K562 (cell line): ENCODE results near the gene HSD3B7. TPM values are rescaled to one million over a fixed set of nuclear protein-coding genes. Genes with fewer than 3 reads are reported as not detected.
A peak's percentile ranks its signal among the peaks of the same experiment; 100 is the strongest.

Experiments
- ATF1 ChIP-seq, 2 experiments: fragments of 450-650 bp in 1 of 2; IDR thresholded peaks; 2 replicates each; pipeline ENCODE4 v1.6.1; 2016; ENCODE audit warnings: missing compliant biosample characterization in 1 of 2, missing genetic modification characterization in 1 of 2
- CEBPG ChIP-seq, 3 experiments: fragments of 200-800 bp in 1 of 3; sonication (Bioruptor generic) in 1 of 3; sonication (generic) in 1 of 3; formaldehyde crosslinking in 1 of 3; IDR thresholded peaks in 2 of 3; conservative IDR thresholded peaks in 1 of 3; 2 replicates each; pipeline versions ENCODE4 v1.6.1 to v1.8.0; 2016 to 2022; ENCODE audit warnings: missing compliant biosample characterization in 2 of 3, missing genetic modification characterization in 2 of 3, mild to moderate bottlenecking in 1 of 3, missing genetic modification reagents in 1 of 3
- CHCHD3 ChIP-seq: fragments of 250-450 bp; sonication (Bioruptor Pico); IDR thresholded peaks from 2 replicates; pipeline ENCODE4 v2.1.2; 2022; ENCODE audit warnings: mild to moderate bottlenecking
- DACH1 ChIP-seq: fragments of 450-650 bp; IDR thresholded peaks from 2 replicates; pipeline ENCODE4 v1.6.1; 2018; ENCODE audit not compliant: partially characterized antibody
- HCFC1 ChIP-seq: IDR thresholded peaks from 2 replicates; pipeline ENCODE4 v1.6.1; 2012; ENCODE audit warnings: low read depth, low read length, improper control_type of control experiment
- HDAC2 ChIP-seq: fragments of 450-650 bp; IDR thresholded peaks from 2 replicates; pipeline ENCODE4 v1.6.1; 2016; ENCODE audit warnings: mild to moderate bottlenecking
- HIVEP1 ChIP-seq: fragments of 250-450 bp; sonication (Bioruptor Pico); IDR thresholded peaks from 2 replicates; pipeline ENCODE4 v1.4.0; 2020; ENCODE audit warnings: mild to moderate bottlenecking
- HNRNPUL1 ChIP-seq: fragments of 200-400 bp; formaldehyde crosslinking; IDR thresholded peaks from 2 replicates; pipeline ENCODE4 v1.6.1; 2017; ENCODE audit warnings: low read length
- HSF4 ChIP-seq: fragments of 250-450 bp; sonication (Bioruptor Pico); IDR thresholded peaks from 2 replicates; pipeline ENCODE4 v2.1.2; 2022; ENCODE audit warnings: mild to moderate bottlenecking, moderate library complexity, borderline replicate concordance
- IFI16 ChIP-seq: fragments of 250-450 bp; sonication (Bioruptor Pico); IDR thresholded peaks from 2 replicates; pipeline ENCODE4 v2.1.2; 2022; ENCODE audit warnings: mild to moderate bottlenecking, inconsistent platforms
- LCOR ChIP-seq: sonication (generic); formaldehyde crosslinking; IDR thresholded peaks from 2 replicates; pipeline ENCODE4 v1.8.0; 2022; ENCODE audit warnings: mild to moderate bottlenecking, missing genetic modification reagents
- POLR3G ChIP-seq: IDR thresholded peaks from 2 replicates; pipeline ENCODE4 v1.6.1; 2011; ENCODE audit not compliant: insufficient read length, insufficient replicate concordance; ENCODE audit errors: extremely low read depth
- RBBP5 ChIP-seq: fragments of 200-600 bp; sonication (generic); IDR thresholded peaks from 2 replicates; pipeline ENCODE4 v1.6.1; 2012; ENCODE audit warnings: borderline replicate concordance, mild to moderate bottlenecking, low read length, control low read depth, inconsistent platforms; ENCODE audit not compliant: insufficient read depth, poor library complexity, severe bottlenecking
- RBM22 ChIP-seq: fragments of 200-400 bp; formaldehyde crosslinking; IDR thresholded peaks from 2 replicates; pipeline ENCODE4 v1.6.1; 2018; ENCODE audit warnings: low read length, low read depth; ENCODE audit not compliant: poor library complexity, severe bottlenecking
- SMARCE1 ChIP-seq: fragments of 450-650 bp; IDR thresholded peaks from 2 replicates; pipeline ENCODE4 v1.7.1; 2016; ENCODE audit warnings: mild to moderate bottlenecking
- SREBF1 ChIP-seq: fragments of 150-350 bp; IDR thresholded peaks from 2 replicates; pipeline ENCODE4 v1.6.1; 2014; ENCODE audit warnings: antibody characterized with exemption, low read depth, low read length, borderline replicate concordance
- ZBTB7A ChIP-seq: IDR thresholded peaks from 2 replicates; pipeline ENCODE4 v1.6.1; 2011; ENCODE audit warnings: low read depth, mild to moderate bottlenecking, low read length, moderate library complexity, borderline replicate concordance; ENCODE audit not compliant: control insufficient read depth
- ZEB2 ChIP-seq: fragments of 450-650 bp; IDR thresholded peaks from 2 replicates; pipeline ENCODE4 v1.6.1; 2016
- ZNF23 ChIP-seq: fragments of 250-450 bp; sonication (Bioruptor Pico); IDR thresholded peaks from 2 replicates; pipeline ENCODE4 v1.4.0; 2020; ENCODE audit warnings: mild to moderate bottlenecking
- ZNF695 ChIP-seq: fragments of 450-650 bp; formaldehyde crosslinking; IDR thresholded peaks from 2 replicates; pipeline ENCODE4 v1.4.0; 2020; ENCODE audit warnings: mild to moderate bottlenecking, moderate library complexity
- polyA plus RNA-seq, 8 experiments: library from polyadenylated mRNA; depleted of rRNA in 4 of 8; stranded (reverse) in 5 of 8; unstranded in 3 of 8; fragments of >200 nt; fragmentation: Nextera tagmentation in 2 of 8; fragmentation: Illumina TruSeq in 1 of 8; extraction: Ambion mirVana in 2 of 8; extraction: Trizol in 1 of 8; gene quantifications; 2 replicates each; pipeline versions ENCODE4 v1.2.1 to v1.2.3, GENCODE V29; 2011 to 2014; ENCODE audit warnings: inconsistent platforms in 1 of 8, missing spikeins in 1 of 8
- total RNA-seq, 7 experiments: library from RNA; depleted of rRNA in 6 of 7; stranded (reverse); fragments of >200 nt in 6 of 7; fragmentation: Illumina TruSeq in 2 of 7; extraction: Trizol in 2 of 7; gene quantifications; 2 replicates each; pipeline versions ENCODE4 v1.2.1 to v1.2.3, GENCODE V29; 2011 to 2021; ENCODE audit warnings: low replicate concordance in 1 of 7
- TF ChIP-seq, protein P1 (sequence below): IDR thresholded peaks from 2 replicates; pipeline ENCODE4 v1.6.1; 2011; ENCODE audit warnings: borderline replicate concordance, low read depth, mild to moderate bottlenecking, moderate library complexity, low read length; ENCODE audit not compliant: insufficient read depth, poor library complexity, severe bottlenecking
- TF ChIP-seq, protein P2 (sequence below): fragments of 150-350 bp; IDR thresholded peaks from 2 replicates; pipeline ENCODE4 v1.6.1; 2014; ENCODE audit warnings: low read depth, mild to moderate bottlenecking, low read length, borderline replicate concordance
- TF ChIP-seq, protein P3 (sequence below): IDR thresholded peaks from 2 replicates; pipeline ENCODE4 v1.6.1; 2011; ENCODE audit not compliant: insufficient read length; ENCODE audit errors: extremely low read depth

Gene HSD3B7
- total and polyA plus RNA-seq, 9 of the 15 experiments (the other 6 are each of a cell fraction or from before 2014, with no cell fraction given), result 5.4 to 49.1 (median 23.0) TPM

GRCh38 chr16:30953511-30954124, 31.4 kb upstream of the HSD3B7 start (continued):
- TF ChIP-seq RBBP5 (no peak), ZNF23 (CRISPR knock-in tag) (no peak), RBM22 (no peak), HDAC2 (no peak), HNRNPUL1 (no peak), IFI16 (CRISPR knock-in tag) (no peak), DACH1 (no peak), CEBPG (CRISPR knock-in tag; IDR thresholded peaks at IDR 0.05) (no peak), CEBPG (tag; conservative IDR thresholded peaks at IDR 0.05 in 1 of 2, IDR thresholded peaks at IDR 0.05 in 1 of 2) (no peak), ATF1 (CRISPR knock-in tag; IDR thresholded peaks at IDR 0.05) (no peak), ATF1 (tag; IDR thresholded peaks at IDR 0.05) (no peak), HSF4 (CRISPR knock-in tag) (no peak), HCFC1 (no peak), ZBTB7A (peak; percentile 92), ZNF695 (CRISPR knock-in tag) (no peak), SMARCE1 (0 out of 2 replicates have a peak, but pooled peaks have one; percentile 16), CHCHD3 (CRISPR knock-in tag) (no peak), HIVEP1 (CRISPR knock-in tag) (no peak), SREBF1 (no peak), POLR3G (no peak), LCOR (no peak), ZEB2 (no peak)
- TF ChIP-seq, protein P1, sequence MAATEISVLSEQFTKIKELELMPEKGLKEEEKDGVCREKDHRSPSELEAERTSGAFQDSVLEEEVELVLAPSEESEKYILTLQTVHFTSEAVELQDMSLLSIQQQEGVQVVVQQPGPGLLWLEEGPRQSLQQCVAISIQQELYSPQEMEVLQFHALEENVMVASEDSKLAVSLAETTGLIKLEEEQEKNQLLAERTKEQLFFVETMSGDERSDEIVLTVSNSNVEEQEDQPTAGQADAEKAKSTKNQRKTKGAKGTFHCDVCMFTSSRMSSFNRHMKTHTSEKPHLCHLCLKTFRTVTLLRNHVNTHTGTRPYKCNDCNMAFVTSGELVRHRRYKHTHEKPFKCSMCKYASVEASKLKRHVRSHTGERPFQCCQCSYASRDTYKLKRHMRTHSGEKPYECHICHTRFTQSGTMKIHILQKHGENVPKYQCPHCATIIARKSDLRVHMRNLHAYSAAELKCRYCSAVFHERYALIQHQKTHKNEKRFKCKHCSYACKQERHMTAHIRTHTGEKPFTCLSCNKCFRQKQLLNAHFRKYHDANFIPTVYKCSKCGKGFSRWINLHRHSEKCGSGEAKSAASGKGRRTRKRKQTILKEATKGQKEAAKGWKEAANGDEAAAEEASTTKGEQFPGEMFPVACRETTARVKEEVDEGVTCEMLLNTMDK, result peak; percentile 73
- TF ChIP-seq, protein P2, sequence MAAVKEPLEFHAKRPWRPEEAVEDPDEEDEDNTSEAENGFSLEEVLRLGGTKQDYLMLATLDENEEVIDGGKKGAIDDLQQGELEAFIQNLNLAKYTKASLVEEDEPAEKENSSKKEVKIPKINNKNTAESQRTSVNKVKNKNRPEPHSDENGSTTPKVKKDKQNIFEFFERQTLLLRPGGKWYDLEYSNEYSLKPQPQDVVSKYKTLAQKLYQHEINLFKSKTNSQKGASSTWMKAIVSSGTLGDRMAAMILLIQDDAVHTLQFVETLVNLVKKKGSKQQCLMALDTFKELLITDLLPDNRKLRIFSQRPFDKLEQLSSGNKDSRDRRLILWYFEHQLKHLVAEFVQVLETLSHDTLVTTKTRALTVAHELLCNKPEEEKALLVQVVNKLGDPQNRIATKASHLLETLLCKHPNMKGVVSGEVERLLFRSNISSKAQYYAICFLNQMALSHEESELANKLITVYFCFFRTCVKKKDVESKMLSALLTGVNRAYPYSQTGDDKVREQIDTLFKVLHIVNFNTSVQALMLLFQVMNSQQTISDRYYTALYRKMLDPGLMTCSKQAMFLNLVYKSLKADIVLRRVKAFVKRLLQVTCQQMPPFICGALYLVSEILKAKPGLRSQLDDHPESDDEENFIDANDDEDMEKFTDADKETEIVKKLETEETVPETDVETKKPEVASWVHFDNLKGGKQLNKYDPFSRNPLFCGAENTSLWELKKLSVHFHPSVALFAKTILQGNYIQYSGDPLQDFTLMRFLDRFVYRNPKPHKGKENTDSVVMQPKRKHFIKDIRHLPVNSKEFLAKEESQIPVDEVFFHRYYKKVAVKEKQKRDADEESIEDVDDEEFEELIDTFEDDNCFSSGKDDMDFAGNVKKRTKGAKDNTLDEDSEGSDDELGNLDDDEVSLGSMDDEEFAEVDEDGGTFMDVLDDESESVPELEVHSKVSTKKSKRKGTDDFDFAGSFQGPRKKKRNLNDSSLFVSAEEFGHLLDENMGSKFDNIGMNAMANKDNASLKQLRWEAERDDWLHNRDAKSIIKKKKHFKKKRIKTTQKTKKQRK, result no peak
- TF ChIP-seq, protein P3, sequence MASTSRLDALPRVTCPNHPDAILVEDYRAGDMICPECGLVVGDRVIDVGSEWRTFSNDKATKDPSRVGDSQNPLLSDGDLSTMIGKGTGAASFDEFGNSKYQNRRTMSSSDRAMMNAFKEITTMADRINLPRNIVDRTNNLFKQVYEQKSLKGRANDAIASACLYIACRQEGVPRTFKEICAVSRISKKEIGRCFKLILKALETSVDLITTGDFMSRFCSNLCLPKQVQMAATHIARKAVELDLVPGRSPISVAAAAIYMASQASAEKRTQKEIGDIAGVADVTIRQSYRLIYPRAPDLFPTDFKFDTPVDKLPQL, result no peak
